GM19468 (cell line): ENCODE measurements around the gene GLDC.

Source experiments
- ATAC-seq: cut with Tn5 transposase; IDR thresholded peaks from one replicate; pipeline ENCODE4 v1.9.1; 2021; ENCODE audit warnings: mild to moderate bottlenecking, moderate library complexity, moderate number of reproducible peaks; ENCODE audit not compliant: unreplicated experiment; ENCODE audit errors: extremely low read depth

GLDC gene

DNA sequence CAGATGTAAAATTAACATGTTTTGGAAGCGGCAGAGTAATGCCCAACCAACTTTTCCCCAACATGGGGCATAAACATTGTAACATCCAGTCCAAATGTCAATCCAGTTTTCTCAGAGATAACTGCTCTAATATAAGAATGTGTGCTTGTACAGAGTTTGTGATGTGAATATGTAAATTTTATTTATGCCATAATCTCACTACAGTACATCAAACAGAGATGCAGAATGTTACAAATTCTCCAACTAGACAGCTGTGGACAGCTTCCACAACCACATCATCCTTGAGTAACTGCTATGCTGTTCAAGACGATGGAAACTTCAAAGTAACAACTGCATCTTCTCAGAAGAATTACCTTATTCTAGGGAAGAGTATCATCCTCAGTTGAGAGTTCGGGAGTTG is 109.9 kb downstream of the GLDC start:
- ATAC-seq: no peak

DNA sequence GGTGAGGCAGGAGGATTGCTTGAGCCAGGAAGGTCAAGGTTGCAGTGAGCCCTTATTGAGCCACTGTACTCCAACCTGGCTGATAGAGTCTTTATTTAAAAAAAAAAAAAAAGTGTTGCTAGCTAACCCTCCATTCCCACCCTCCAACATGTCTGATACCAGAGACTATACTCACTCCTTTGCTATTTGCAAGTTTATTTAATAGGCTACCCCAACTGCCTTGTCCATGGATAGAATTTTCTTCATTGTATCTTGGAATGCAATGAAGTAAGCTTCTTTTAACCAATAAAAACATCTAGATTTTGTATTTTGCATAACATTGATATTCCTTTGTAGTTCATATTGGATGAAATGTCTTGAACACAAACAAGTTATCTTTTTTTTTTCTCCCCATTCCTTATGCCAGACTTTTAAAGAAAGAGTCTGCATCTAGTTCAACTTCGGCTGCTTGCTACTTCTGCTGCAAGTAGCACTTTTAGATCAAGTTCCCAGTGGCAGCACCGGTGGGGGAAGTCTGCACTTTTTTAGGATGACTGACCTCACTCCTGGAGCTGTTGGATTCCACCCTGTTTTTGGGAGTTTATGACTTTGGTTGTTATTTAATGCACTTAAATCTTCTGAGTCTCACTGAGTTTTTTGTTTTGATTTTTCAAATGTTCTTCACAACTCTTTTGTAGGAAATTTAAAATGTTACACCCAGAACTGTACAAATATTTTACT is 120.0 kb downstream of the GLDC start:
- ATAC-seq: no peak

DNA sequence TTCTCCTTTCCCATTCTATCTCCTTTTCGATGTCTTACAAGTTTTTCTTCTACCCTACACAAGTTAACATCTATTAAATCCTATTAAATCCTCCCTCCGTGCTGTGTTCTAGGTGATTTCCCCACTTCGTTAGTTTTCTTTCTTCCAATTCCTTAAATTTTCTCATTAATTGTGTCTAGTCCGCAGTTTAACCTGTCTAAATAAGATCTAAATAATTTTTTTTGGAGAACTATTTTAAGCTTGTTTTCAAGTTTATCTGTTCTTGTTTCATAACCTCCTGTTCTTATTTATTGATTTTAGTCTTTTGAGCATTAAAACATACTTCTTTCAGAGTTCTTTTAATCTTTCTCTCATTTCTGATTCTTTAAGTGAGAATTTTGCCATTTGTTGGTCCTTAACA is 123.3 kb downstream of the GLDC start:
- no peak for ATAC-seq

DNA sequence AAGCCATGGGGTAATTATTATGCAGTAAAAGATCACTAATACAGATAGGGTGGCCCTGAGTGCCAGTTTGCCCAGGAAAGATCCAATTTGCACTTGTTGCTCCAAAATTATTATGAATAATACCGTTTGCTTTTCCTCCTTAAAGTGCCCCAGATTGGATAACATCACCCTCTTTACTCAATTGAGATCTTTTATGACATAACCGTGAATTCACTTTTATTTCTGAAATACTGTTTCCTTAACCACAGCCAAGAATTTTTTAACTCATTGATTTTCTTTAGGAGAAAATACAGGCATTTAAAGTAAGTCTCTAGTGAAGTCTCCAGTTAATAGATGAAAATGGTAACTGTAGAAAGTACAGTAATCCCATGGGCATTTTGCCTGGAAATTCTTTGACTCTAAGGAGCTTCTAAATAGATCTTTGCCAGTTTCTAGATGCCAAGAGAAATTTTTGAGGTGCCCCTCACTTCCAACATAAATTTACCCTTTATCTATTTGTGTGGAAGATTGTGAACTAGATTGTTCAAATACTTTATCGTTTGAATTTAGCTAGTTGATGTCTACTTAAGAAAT is 133.4 kb downstream of the GLDC start:
- ATAC-seq: no peak

DNA sequence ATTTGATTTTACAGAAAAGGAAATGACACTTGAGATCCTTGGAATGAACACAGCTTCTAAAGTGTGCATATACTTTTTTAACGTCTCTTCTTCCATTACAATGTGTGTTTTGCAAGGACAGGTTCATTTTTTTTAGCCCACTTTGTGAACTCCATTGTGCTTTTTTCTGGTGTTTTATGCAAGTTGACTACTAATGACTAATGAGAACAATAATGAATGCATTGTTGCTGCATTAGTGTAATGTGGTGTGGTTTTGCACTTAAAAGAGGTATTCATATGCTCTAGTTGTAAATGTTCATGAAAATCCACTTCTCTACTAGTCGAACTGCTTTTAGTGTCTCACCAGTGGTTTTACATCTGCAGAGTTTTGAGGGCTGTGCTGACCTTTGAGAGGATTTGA is 139.0 kb downstream of the GLDC start:
- ATAC-seq: no peak

DNA sequence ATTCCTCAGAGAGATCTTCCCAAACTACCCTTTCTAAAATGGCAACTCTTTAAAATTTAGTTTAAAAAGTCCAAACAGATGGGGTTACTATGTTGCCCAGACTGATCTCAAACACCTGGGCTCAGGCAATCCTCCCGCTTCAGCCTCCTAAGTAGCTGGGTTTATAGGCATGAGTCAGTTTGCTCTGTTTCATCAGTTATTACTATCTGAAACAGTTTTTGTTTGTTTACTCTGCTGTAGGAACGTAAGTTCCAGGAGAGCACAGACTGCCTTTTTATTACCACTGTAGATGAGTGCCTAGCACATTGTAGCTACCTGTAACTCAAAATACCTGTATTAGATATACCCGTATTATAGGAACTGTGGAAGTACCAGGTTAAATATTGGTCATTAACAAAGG is 143.1 kb downstream of the GLDC start:
- ATAC-seq: no peak

DNA sequence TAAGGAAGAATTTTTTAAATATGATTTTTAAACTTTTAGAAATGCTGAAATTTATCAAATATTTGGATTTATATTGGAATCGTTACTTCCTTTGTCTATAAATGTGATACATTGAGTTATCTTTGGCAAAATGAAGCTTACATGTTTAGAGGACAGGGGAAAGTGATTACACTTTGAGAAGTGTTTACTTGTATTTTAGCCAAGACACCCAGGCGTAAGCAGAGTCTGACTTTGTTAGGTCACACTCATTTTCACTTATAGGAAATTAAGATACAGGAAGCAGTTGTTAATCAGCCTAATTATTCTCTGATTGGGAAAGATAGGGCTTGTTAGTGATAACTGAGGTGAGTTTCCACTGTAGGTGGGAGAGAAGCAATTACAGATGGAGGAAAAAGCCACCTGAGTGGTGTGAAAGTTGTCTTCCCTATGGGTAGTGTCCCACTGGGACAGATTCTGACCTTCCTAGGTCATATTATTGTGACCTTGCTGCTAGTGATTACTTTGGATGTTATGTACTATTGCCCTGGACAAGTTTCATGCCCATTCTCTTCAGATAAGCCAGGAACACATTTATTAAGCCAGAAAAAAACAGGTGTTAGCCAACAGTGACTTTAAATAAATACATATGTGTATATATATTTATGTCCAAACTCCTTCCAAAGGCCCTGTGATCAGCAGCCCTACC is 143.9 kb downstream of the GLDC start:
- ATAC-seq: no peak

DNA sequence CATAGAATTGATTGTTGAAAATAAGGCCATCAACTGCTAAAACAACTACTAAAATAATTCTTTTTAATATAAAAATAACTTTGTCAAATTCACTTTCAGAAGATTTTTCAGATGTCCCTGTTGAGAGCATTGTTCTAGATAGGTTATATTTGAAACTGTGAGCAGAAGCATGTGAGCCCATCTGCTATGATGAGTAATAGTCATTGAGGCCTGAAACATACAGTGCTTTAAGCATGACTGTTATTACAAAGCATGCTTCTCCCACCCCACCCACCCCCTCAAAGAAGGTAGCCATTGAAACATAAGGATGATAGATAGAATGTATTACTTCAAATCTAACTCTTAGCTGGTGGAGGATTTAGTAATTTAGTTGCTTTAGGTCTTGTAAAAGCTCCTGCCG is 146.5 kb downstream of the GLDC start:
- no peak for ATAC-seq

- ATAC-seq: no peak
Observed at GRCh38 chr9:6495466-6495865, 150.1 kb downstream of the GLDC start.

GRCh38 chr9:6490863-6491262 is 154.7 kb downstream of the GLDC start:
- no peak for ATAC-seq

DNA sequence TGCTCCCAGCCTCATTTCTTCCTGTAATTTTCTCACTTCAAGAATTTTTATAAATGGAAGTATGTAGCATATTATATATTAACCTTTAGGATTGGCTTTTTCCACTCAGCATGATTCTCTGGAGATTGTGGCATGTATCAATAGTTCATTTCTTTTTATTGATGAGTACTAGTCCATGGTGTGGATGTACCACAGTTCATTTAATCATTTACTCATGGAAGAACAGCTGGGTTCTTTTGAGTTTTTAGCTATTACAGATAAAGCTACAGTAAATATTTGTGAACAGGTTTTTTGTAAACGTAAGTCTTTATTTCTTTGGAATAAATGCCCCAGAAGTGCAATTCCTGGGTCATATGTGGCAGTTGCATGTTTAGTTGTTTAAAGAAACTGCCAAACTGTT is 156.4 kb downstream of the GLDC start:
- ATAC-seq: no peak

- ATAC-seq: no peak
Observed at GRCh38 chr9:6488395-6488794, 157.1 kb downstream of the GLDC start.

DNA sequence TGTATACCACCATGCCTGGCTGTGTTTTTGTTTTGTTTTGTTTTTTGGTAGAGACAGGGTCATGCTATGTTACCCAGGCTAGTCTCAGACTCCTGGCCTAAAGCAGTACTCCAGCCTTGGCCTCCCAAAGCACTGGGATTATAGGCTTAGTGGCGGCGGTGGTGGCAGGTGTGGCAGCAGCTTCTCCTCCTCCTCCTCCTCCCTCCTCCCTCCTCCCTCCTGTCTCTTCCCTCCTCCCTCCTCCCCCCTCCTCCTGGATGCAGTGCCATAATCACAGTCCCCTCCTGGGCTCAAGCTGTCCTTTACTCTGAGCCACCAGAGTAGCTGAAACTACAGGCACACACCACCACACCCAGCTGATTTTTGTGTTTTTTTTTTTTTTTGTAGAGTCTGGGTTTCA is 161.3 kb downstream of the GLDC start:
- ATAC-seq: no peak
